ENCODE measurements around the gene APBB2. TPM values are rescaled to one million over a fixed set of nuclear protein-coding genes. Genes with fewer than 3 reads are reported as not detected.

The APBB2 gene
- total and polyA plus RNA-seq, 10 of the 15 experiments (the other 5 are each of a cell fraction or from before 2014, with no cell fraction given) = 2.7 to 24.6 (median 19.0) TPM

DNA sequence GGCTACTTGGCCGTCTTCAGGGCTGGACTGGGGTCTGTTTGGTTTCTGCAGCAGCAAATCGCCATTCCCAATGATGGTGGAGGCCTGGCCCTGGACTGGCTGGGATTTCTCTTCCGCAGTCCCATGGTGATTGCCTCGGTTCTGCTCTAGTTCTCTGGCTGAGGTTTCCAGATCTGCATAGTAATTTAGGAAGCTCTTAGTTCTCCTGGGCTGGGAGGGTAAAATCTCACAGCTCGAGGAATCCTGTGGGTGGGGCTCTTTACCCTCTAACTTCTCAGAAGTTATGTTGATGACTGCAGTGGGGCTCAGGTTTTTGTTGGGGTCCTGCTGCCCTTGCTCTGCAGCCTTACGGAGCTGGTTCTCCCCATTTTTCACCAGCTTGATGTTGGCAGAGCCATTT is 200.6 kb downstream of the APBB2 start:
- Histone ChIP-seq H3K27me3 (replicated peaks in 1 of 2; ENCODE audit: control insufficient read depth in 2 of 2, insufficient read depth in 2 of 2, low read length in 1 of 2) (no peaks in the 10 kb centered on the region), H3K9ac (ENCODE audit: control insufficient read depth, insufficient read depth, low read length) (no peak overlapping the region), H3K27ac (ENCODE audit: control insufficient read depth, insufficient read depth) (no peak overlapping the region), H3K4me3 (no peak overlapping the region), H3K4me2 (ENCODE audit: control insufficient read depth, insufficient read depth) (no peak overlapping the region), H4K20me1 (ENCODE audit: control insufficient read depth, insufficient read depth) (no peaks in the 10 kb centered on the region), H3K79me2 (ENCODE audit: control insufficient read depth, insufficient read depth, low read length) (no peaks in the 10 kb centered on the region), H3K9me3 (replicated peaks; ENCODE audit: control insufficient read depth, insufficient read depth, low read length) (no peaks in the 10 kb centered on the region), H3K4me1 (ENCODE audit: control insufficient read depth, insufficient read depth, low read length) (no peaks in the 10 kb centered on the region), H2AFZ (ENCODE audit: control insufficient read depth, low read depth, low read length) (no peak overlapping the region), H3K36me3 (ENCODE audit: control insufficient read depth in 2 of 2, insufficient read depth in 2 of 2, low read length in 1 of 2) (no peaks in the 10 kb centered on the region)
- intact Hi-C loops (cut with micrococcal nuclease; ENCODE audit: unreplicated experiment) = no loop called here
- ATAC-seq (no peak), FAIRE-seq (no peak), DNase-seq (ENCODE audit: low read depth, low spot score) (no peak)
- RAD21 ChIA-PET (ENCODE audit: unreplicated experiment) = interaction anchor here (0.9 kb wide), 1 partner anchor 38 kb away, joined by 3 read pairs; no protein-coding TSS in a partner anchor
- POLR2A ChIA-PET = no interaction called here
- CTCF ChIA-PET = interaction anchor here (0.6 kb wide), 1 partner anchor 11 kb away, joined by 3 read pairs; no protein-coding TSS in a partner anchor
- SMC1A ChIA-PET (ENCODE audit: uncharacterized antibody, unreplicated experiment) = interaction anchor here (0.9 to 1.1 kb wide), 3 partner anchors 15 to 201 kb away, joined by 3 to 4 read pairs (median 3); partner anchors contain the start of gene APBB2
- BruUV-seq (replicated peaks) = TSS peak; percentile 54
- TF ChIP-seq CHD1 (IDR thresholded peaks at IDR 0.05; ENCODE audit: low read depth, low read length) = no peak
- peak; percentile 41; the same call in 1 of the 2 replicates for TF ChIP-seq RAD21 (IDR thresholded peaks at IDR 0.05; ENCODE audit: insufficient read depth, low read depth, low read length)
- in situ Hi-C loops (cut with MboI) = no loop called here
- WGBS (ENCODE audit: insufficient coverage, insufficient replicate concordance, low lambda C conversion rate, missing lambda C conversion rate) = 29% methylated on average over 6 of the region's 6 CpGs

DNA sequence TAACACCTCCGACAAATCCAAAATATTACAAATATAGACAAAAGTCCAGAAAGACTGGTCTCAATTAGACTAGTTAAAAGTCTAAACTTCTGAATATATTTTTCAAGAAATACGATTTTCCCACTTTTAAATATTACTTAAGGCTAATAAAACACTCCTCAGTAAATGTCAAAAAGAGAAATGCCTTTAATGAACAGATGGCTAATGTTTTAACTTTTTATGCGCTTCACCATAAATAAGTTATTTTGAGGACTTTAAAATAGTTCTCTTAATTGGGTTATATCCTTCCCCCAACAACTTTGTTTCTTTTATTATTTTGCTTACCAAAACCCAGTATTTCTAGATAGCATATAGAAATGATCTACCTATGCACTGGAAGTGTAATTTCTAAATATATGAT is 201.4 kb downstream of the APBB2 start:
- in situ Hi-C loops (cut with MboI) = no loop called here
- no peak overlapping the region for H3K9ac ChIP-seq (ENCODE audit: control insufficient read depth, insufficient read depth, low read length)
- H3K27me3 ChIP-seq (replicated peaks in 1 of 2; ENCODE audit: control insufficient read depth in 2 of 2, insufficient read depth in 2 of 2, low read length in 1 of 2) = no peaks in the 10 kb centered on the region
- POLR2A ChIA-PET = interaction anchor here (0.6 kb wide), 1 partner anchor 21 kb away, joined by 3 read pairs; no protein-coding TSS in a partner anchor
- SMC1A ChIA-PET (ENCODE audit: uncharacterized antibody, unreplicated experiment) = interaction anchor here (1.1 to 1.6 kb wide), 2 partner anchors 15 to 18 kb away, joined by 3 to 4 read pairs; no protein-coding TSS in a partner anchor
- H4K20me1 ChIP-seq (ENCODE audit: control insufficient read depth, insufficient read depth) = no peaks in the 10 kb centered on the region
- no peaks in the 10 kb centered on the region for H3K36me3 ChIP-seq (ENCODE audit: control insufficient read depth in 2 of 2, insufficient read depth in 2 of 2, low read length in 1 of 2)
- no peak overlapping the region for H2AFZ ChIP-seq (ENCODE audit: control insufficient read depth, low read depth, low read length)
- TF ChIP-seq NR2C1 (IDR thresholded peaks at IDR 0.05) (no peak), FOS (IDR thresholded peaks at IDR 0.05; ENCODE audit: borderline replicate concordance, extremely low read depth, insufficient read length) (no peak), POU2F2 (IDR thresholded peaks at IDR 0.05; ENCODE audit: borderline replicate concordance, low read depth, low read length) (no peak), ATF2 (IDR thresholded peaks at IDR 0.05; ENCODE audit: low read length) (no peak), ZNF274 (IDR thresholded peaks at IDR 0.05; ENCODE audit: insufficient read depth, insufficient read length) (no peak), SREBF2 (IDR thresholded peaks at IDR 0.05; ENCODE audit: low read length) (no peak), ZNF622 (IDR thresholded peaks at IDR 0.05) (no peak)
- TF ChIP-seq, protein P1, sequence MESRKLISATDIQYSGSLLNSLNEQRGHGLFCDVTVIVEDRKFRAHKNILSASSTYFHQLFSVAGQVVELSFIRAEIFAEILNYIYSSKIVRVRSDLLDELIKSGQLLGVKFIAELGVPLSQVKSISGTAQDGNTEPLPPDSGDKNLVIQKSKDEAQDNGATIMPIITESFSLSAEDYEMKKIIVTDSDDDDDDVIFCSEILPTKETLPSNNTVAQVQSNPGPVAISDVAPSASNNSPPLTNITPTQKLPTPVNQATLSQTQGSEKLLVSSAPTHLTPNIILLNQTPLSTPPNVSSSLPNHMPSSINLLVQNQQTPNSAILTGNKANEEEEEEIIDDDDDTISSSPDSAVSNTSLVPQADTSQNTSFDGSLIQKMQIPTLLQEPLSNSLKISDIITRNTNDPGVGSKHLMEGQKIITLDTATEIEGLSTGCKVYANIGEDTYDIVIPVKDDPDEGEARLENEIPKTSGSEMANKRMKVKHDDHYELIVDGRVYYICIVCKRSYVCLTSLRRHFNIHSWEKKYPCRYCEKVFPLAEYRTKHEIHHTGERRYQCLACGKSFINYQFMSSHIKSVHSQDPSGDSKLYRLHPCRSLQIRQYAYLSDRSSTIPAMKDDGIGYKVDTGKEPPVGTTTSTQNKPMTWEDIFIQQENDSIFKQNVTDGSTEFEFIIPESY (IDR thresholded peaks at IDR 0.05) = no peak
- TF ChIP-seq, protein P2, sequence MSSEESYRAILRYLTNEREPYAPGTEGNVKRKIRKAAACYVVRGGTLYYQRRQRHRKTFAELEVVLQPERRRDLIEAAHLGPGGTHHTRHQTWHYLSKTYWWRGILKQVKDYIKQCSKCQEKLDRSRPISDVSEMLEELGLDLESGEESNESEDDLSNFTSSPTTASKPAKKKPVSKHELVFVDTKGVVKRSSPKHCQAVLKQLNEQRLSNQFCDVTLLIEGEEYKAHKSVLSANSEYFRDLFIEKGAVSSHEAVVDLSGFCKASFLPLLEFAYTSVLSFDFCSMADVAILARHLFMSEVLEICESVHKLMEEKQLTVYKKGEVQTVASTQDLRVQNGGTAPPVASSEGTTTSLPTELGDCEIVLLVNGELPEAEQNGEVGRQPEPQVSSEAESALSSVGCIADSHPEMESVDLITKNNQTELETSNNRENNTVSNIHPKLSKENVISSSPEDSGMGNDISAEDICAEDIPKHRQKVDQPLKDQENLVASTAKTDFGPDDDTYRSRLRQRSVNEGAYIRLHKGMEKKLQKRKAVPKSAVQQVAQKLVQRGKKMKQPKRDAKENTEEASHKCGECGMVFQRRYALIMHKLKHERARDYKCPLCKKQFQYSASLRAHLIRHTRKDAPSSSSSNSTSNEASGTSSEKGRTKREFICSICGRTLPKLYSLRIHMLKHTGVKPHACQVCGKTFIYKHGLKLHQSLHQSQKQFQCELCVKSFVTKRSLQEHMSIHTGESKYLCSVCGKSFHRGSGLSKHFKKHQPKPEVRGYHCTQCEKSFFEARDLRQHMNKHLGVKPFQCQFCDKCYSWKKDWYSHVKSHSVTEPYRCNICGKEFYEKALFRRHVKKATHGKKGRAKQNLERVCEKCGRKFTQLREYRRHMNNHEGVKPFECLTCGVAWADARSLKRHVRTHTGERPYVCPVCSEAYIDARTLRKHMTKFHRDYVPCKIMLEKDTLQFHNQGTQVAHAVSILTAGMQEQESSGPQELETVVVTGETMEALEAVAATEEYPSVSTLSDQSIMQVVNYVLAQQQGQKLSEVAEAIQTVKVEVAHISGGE (CRISPR knock-in tag; IDR thresholded peaks at IDR 0.05) = no peak
- DNase-seq (ENCODE audit: low read depth, low spot score) (no peak), FAIRE-seq (no peak), ATAC-seq (no peak)
- H3K27ac ChIP-seq (ENCODE audit: control insufficient read depth, insufficient read depth) = no peak overlapping the region
- H3K4me2 ChIP-seq (ENCODE audit: control insufficient read depth, insufficient read depth) = no peak overlapping the region; the same call in 1 of the 2 replicates
- intact Hi-C loops (cut with micrococcal nuclease; ENCODE audit: unreplicated experiment) = no loop called here
- WGBS (ENCODE audit: insufficient coverage, insufficient replicate concordance, low lambda C conversion rate, missing lambda C conversion rate) = 90% methylated on average over 3 of the region's 3 CpGs
- CTCF ChIA-PET = no interaction called here
- no TSS peak for BruUV-seq (replicated peaks)
- no peaks in the 10 kb centered on the region for H3K9me3 ChIP-seq (replicated peaks; ENCODE audit: control insufficient read depth, insufficient read depth, low read length)
- no peaks in the 10 kb centered on the region for H3K79me2 ChIP-seq (ENCODE audit: control insufficient read depth, insufficient read depth, low read length)
- no peaks in the 10 kb centered on the region for H3K4me1 ChIP-seq (ENCODE audit: control insufficient read depth, insufficient read depth, low read length)
- no peak overlapping the region for H3K4me3 ChIP-seq
- RAD21 ChIA-PET (ENCODE audit: unreplicated experiment) = no interaction called here
